DND-41 (cell line): ENCODE results near the gene CCDC77.

Experiments
- EZH2 ChIP-seq: IDR thresholded peaks from 3 replicates; pipeline ENCODE4 v1.6.1; 2012; ENCODE audit warnings: borderline replicate concordance, low read depth, mild to moderate bottlenecking, moderate library complexity, low read length, inconsistent platforms; ENCODE audit not compliant: severe bottlenecking
- TF ChIP-seq, protein P1 (sequence below): IDR thresholded peaks from 2 replicates; pipeline ENCODE4 v1.5.1; 2012; ENCODE audit warnings: borderline replicate concordance, low read length, moderate library complexity, mild to moderate bottlenecking; ENCODE audit not compliant: poor library complexity, severe bottlenecking; ENCODE audit errors: extremely low read depth

GRCh38 chr12:359091-359490, 42.4 kb upstream of the CCDC77 start:
- TF ChIP-seq, protein P1, sequence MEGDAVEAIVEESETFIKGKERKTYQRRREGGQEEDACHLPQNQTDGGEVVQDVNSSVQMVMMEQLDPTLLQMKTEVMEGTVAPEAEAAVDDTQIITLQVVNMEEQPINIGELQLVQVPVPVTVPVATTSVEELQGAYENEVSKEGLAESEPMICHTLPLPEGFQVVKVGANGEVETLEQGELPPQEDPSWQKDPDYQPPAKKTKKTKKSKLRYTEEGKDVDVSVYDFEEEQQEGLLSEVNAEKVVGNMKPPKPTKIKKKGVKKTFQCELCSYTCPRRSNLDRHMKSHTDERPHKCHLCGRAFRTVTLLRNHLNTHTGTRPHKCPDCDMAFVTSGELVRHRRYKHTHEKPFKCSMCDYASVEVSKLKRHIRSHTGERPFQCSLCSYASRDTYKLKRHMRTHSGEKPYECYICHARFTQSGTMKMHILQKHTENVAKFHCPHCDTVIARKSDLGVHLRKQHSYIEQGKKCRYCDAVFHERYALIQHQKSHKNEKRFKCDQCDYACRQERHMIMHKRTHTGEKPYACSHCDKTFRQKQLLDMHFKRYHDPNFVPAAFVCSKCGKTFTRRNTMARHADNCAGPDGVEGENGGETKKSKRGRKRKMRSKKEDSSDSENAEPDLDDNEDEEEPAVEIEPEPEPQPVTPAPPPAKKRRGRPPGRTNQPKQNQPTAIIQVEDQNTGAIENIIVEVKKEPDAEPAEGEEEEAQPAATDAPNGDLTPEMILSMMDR, result no peak
- TF ChIP-seq EZH2, result no peak
